Measurements from ENCODE around the gene EXOC1L.

EXOC1L gene

GRCh38 chr4:55794053-55794452 is 25.5 kb upstream of the EXOC1L start:
- no peaks in the 10 kb centered on the region for H3K9me3 ChIP-seq (ENCODE audit: insufficient read depth, low read length)
- no peak overlapping the region for H3K4me3 ChIP-seq (ENCODE audit: low read length)
- TF ChIP-seq CTCF (IDR thresholded peaks at IDR 0.05; ENCODE audit: low read depth, low read length) = no peak
- no peak for TF ChIP-seq EZH2phosphoT487 (IDR thresholded peaks at IDR 0.05; ENCODE audit: low read depth)
- H3K27ac ChIP-seq (ENCODE audit: low read length) = no peak overlapping the region
- H3K9ac ChIP-seq (ENCODE audit: low read length) = no peak overlapping the region
- H3K4me1 ChIP-seq (ENCODE audit: low read length) = peaks cover 2% of the 10 kb centered on the region; the same call in 1 of the 2 replicates
- no peaks in the 10 kb centered on the region for H3K36me3 ChIP-seq (replicated peaks; ENCODE audit: low read depth, low read length)
- no peak overlapping the region for H3K4me2 ChIP-seq (ENCODE audit: low read length)
- H3K79me2 ChIP-seq (ENCODE audit: low read length) = no peaks in the 10 kb centered on the region
- H2AFZ ChIP-seq (ENCODE audit: low read depth, low read length) = no peak overlapping the region
- H4K20me1 ChIP-seq (ENCODE audit: insufficient read depth, low read length) = no peaks in the 10 kb centered on the region
- peaks cover 11% of the 10 kb centered on the region for H3K27me3 ChIP-seq (ENCODE audit: low read depth, low read length)

- Histone ChIP-seq H3K4me3 (ENCODE audit: low read length) (no peak overlapping the region), H3K9me3 (ENCODE audit: insufficient read depth, low read length) (no peaks in the 10 kb centered on the region), H3K4me2 (ENCODE audit: low read length) (no peak overlapping the region), H4K20me1 (ENCODE audit: insufficient read depth, low read length) (no peaks in the 10 kb centered on the region), H3K9ac (ENCODE audit: low read length) (no peak overlapping the region), H3K27me3 (ENCODE audit: low read depth, low read length) (peaks cover 11% of the 10 kb centered on the region), H3K79me2 (ENCODE audit: low read length) (no peaks in the 10 kb centered on the region), H2AFZ (ENCODE audit: low read depth, low read length) (no peak overlapping the region), H3K36me3 (replicated peaks; ENCODE audit: low read depth, low read length) (no peaks in the 10 kb centered on the region), H3K4me1 (ENCODE audit: low read length) (peaks cover 2% of the 10 kb centered on the region; the same call in 1 of the 2 replicates), H3K27ac (ENCODE audit: low read length) (no peak overlapping the region)
- TF ChIP-seq EZH2phosphoT487 (IDR thresholded peaks at IDR 0.05; ENCODE audit: low read depth) (no peak), CTCF (IDR thresholded peaks at IDR 0.05; ENCODE audit: low read depth, low read length) (no peak)
Measured at GRCh38 chr4:55795341-55795740, 24.2 kb upstream of the EXOC1L start.

- Histone ChIP-seq H3K4me2 (ENCODE audit: low read length) (no peak overlapping the region), H4K20me1 (ENCODE audit: insufficient read depth, low read length) (no peaks in the 10 kb centered on the region), H3K79me2 (ENCODE audit: low read length) (no peaks in the 10 kb centered on the region), H3K4me1 (ENCODE audit: low read length) (no peaks in the 10 kb centered on the region), H3K36me3 (replicated peaks; ENCODE audit: low read depth, low read length) (no peaks in the 10 kb centered on the region), H3K27me3 (ENCODE audit: low read depth, low read length) (peaks cover 10% of the 10 kb centered on the region), H3K4me3 (ENCODE audit: low read length) (no peak overlapping the region), H3K27ac (ENCODE audit: low read length) (no peak overlapping the region), H3K9me3 (ENCODE audit: insufficient read depth, low read length) (no peaks in the 10 kb centered on the region), H2AFZ (ENCODE audit: low read depth, low read length) (no peak overlapping the region), H3K9ac (ENCODE audit: low read length) (no peak overlapping the region)
- no peak for TF ChIP-seq CTCF (IDR thresholded peaks at IDR 0.05; ENCODE audit: low read depth, low read length)
Measured at GRCh38 chr4:55801498-55801897, 18.1 kb upstream of the EXOC1L start.

- no peaks in the 10 kb centered on the region for H3K9me3 ChIP-seq (ENCODE audit: insufficient read depth, low read length)
- no peak overlapping the region for H3K9ac ChIP-seq (ENCODE audit: low read length)
- H2AFZ ChIP-seq (ENCODE audit: low read depth, low read length) = no peak overlapping the region
- H3K36me3 ChIP-seq (replicated peaks; ENCODE audit: low read depth, low read length) = no peaks in the 10 kb centered on the region
- no peaks in the 10 kb centered on the region for H3K27me3 ChIP-seq (ENCODE audit: low read depth, low read length)
- no peak overlapping the region for H3K4me2 ChIP-seq (ENCODE audit: low read length)
- no peaks in the 10 kb centered on the region for H4K20me1 ChIP-seq (ENCODE audit: insufficient read depth, low read length)
- H3K79me2 ChIP-seq (ENCODE audit: low read length) = no peaks in the 10 kb centered on the region
- no peaks in the 10 kb centered on the region for H3K4me1 ChIP-seq (ENCODE audit: low read length)
- H3K4me3 ChIP-seq (ENCODE audit: low read length) = no peak overlapping the region
- TF ChIP-seq EZH2phosphoT487 (IDR thresholded peaks at IDR 0.05; ENCODE audit: low read depth) = no peak
- no peak for TF ChIP-seq CTCF (IDR thresholded peaks at IDR 0.05; ENCODE audit: low read depth, low read length)
- no peak overlapping the region for H3K27ac ChIP-seq (ENCODE audit: low read length)
Measured at GRCh38 chr4:55807556-55807955, 12.0 kb upstream of the EXOC1L start.

Data from OCI-LY3 (cell line).